Measurements from ENCODE around the gene RMDN2. TPM values are rescaled to one million over a fixed set of nuclear protein-coding genes. Genes with fewer than 3 reads are reported as not detected.
A peak's percentile ranks its signal among the peaks of the same experiment; 100 is the strongest.

The RMDN2 gene
- polyA plus RNA-seq, 3 donors: 7.0 to 14.3 (median 10.7) TPM

- no peak overlapping the region for H3K27ac Mint-ChIP-seq
- 100% methylated on average over 2 of the region's 4 CpGs for WGBS (ENCODE audit: insufficient coverage)
- Histone ChIP-seq H3K27me3 (ENCODE audit: control insufficient read depth in 2 of 2, insufficient read depth in 2 of 2, low read length in 2 of 2) (peaks cover 43 to 47% of the 10 kb centered on the region in 2 donors), H4K20me1 (ENCODE audit: insufficient read depth, low read length) (no peaks in the 10 kb centered on the region), H2AFZ (ENCODE audit: insufficient read depth, low read depth, low read length, poor library complexity, severe bottlenecking) (no peak overlapping the region), H3K36me3 (replicated peaks in 1 of 2; ENCODE audit: control insufficient read depth in 1 of 2, insufficient read depth in 2 of 2, low read length in 2 of 2) (no peaks in the 10 kb centered on the region), H3K27ac (ENCODE audit: low read depth in 1 of 2, low read length in 2 of 2) (no peak overlapping the region), H3K9ac (ENCODE audit: insufficient read depth, low read length, poor library complexity, severe bottlenecking) (no peak overlapping the region), H3K4me2 (replicated peaks; ENCODE audit: extremely low read depth, low read length, poor library complexity, severe bottlenecking) (no peak overlapping the region), H3K79me2 (ENCODE audit: insufficient read depth, low read length) (no peaks in the 10 kb centered on the region), H3K4me3 (replicated peaks in 1 of 3; ENCODE audit: low read depth in 2 of 3, low read length in 3 of 3) (no peak overlapping the region), H3K9me3 (replicated peaks in 1 of 2; ENCODE audit: control insufficient read depth in 1 of 2, insufficient read depth in 1 of 2, low read length in 2 of 2) (peaks cover 0 to 6% of the 10 kb centered on the region in 2 donors), H3K4me1 (ENCODE audit: control insufficient read depth in 1 of 2, insufficient read depth in 2 of 2, low read length in 2 of 2) (peaks cover 9 to 10% of the 10 kb centered on the region in 2 donors)
- no peak for TF ChIP-seq CTCF (IDR thresholded peaks at IDR 0.05)
- peaks cover 14% of the 10 kb centered on the region for H3K4me1 Mint-ChIP-seq
- peak in 1 of 3 donors; percentile 44 for DNase-seq
- peaks cover 47 to 59% (median 51%) of the 10 kb centered on the region in 3 donors for H3K27me3 Mint-ChIP-seq (ENCODE audit: low read depth in 3 of 3)
- intact Hi-C loops (cut with micrococcal nuclease): no loop called here
- peak overlapping the region in 1 of 2 donors; percentile 91 for H3K4me3 Mint-ChIP-seq
- H3K36me3 Mint-ChIP-seq: peaks cover 3 to 8% of the 10 kb centered on the region in 2 donors
- H3K9me3 Mint-ChIP-seq: peaks cover 0 to 8% (median 3%) of the 10 kb centered on the region in 7 donors
These were observed 112.2 kb downstream of the RMDN2 start for GRCh38 chr2:38037325-38037724.

- H3K79me2 ChIP-seq (ENCODE audit: insufficient read depth, low read length): no peaks in the 10 kb centered on the region
- H3K4me1 Mint-ChIP-seq: peaks cover 14% of the 10 kb centered on the region
- no peaks in the 10 kb centered on the region for H3K36me3 ChIP-seq (replicated peaks in 1 of 2; ENCODE audit: control insufficient read depth in 1 of 2, insufficient read depth in 2 of 2, low read length in 2 of 2)
- H3K4me3 Mint-ChIP-seq: peak overlapping the region; percentile 69 to 91
- H4K20me1 ChIP-seq (ENCODE audit: insufficient read depth, low read length): no peaks in the 10 kb centered on the region
- intact Hi-C loops (cut with micrococcal nuclease): no loop called here
- no peak overlapping the region for H3K27ac ChIP-seq (ENCODE audit: low read depth in 1 of 2, low read length in 2 of 2)
- H3K27ac Mint-ChIP-seq: no peak overlapping the region
- peaks cover 43 to 47% of the 10 kb centered on the region in 2 donors for H3K27me3 ChIP-seq (ENCODE audit: control insufficient read depth in 2 of 2, insufficient read depth in 2 of 2, low read length in 2 of 2)
- peak overlapping the region; percentile 63 for H3K4me2 ChIP-seq (replicated peaks; ENCODE audit: extremely low read depth, low read length, poor library complexity, severe bottlenecking)
- peaks cover 47 to 56% (median 51%) of the 10 kb centered on the region in 3 donors for H3K27me3 Mint-ChIP-seq (ENCODE audit: low read depth in 3 of 3)
- peaks cover 9 to 10% of the 10 kb centered on the region in 2 donors for H3K4me1 ChIP-seq (ENCODE audit: control insufficient read depth in 1 of 2, insufficient read depth in 2 of 2, low read length in 2 of 2)
- peak in 2 of 3 donors; percentile 7 to 69 for DNase-seq
- peak overlapping the region; percentile 77 for H2AFZ ChIP-seq (ENCODE audit: insufficient read depth, low read depth, low read length, poor library complexity, severe bottlenecking)
- peaks cover 3 to 8% of the 10 kb centered on the region in 2 donors for H3K36me3 Mint-ChIP-seq
- peaks cover 0 to 11% (median 6%) of the 10 kb centered on the region in 7 donors for H3K9me3 Mint-ChIP-seq
- H3K9me3 ChIP-seq (replicated peaks in 1 of 2; ENCODE audit: control insufficient read depth in 1 of 2, insufficient read depth in 1 of 2, low read length in 2 of 2): peaks cover 0 to 6% of the 10 kb centered on the region in 2 donors
- no peak overlapping the region for H3K9ac ChIP-seq (ENCODE audit: insufficient read depth, low read length, poor library complexity, severe bottlenecking)
- peak overlapping the region in 2 of 3 experiments; percentile 4 to 60 for H3K4me3 ChIP-seq (replicated peaks in 1 of 3; ENCODE audit: low read depth in 2 of 3, low read length in 3 of 3)
- no peak for TF ChIP-seq CTCF (IDR thresholded peaks at IDR 0.05)
- WGBS (ENCODE audit: insufficient coverage): 11% methylated on average over 26 of the region's 38 CpGs
These were observed 112.9 kb downstream of the RMDN2 start for GRCh38 chr2:38037757-38038621.

Measured in CD14-positive monocyte (primary cell).